Activated CD8-positive, alpha-beta T cell treated with anti-CD3 and anti-CD28 coated beads, Interleukin-2, amount 10 ng/mL, durations not matched to agents 7 days and 5 days (primary cell): Measurements from ENCODE around the gene LRRC14B. TPM values are rescaled to one million over a fixed set of nuclear protein-coding genes. Genes with fewer than 3 reads are reported as not detected.
"Not testable (repeated sequence)": the region's sequence is repeated elsewhere in the genome, so short reads cannot be mapped to it uniquely, and the experiment has no call there.

Experiments
- ATAC-seq: fragments of 150-1000 bp; cut with Tn5 transposase; one replicate; pipeline ENCODE4 v1.10.0; 2021; ENCODE audit warnings: moderate library complexity
- CTCF ChIA-PET: fragments of 350-600 bp; sonication (Branson Sonifier 250); formaldehyde crosslinking; loops from one replicate; lab custom pipeline; 2021; ENCODE audit warnings: antibody characterized with exemption; lab: Charles Lee
- POLR2A ChIA-PET: fragments of 350-600 bp; sonication (Branson Sonifier 250); formaldehyde crosslinking; loops from one replicate; lab custom pipeline; 2021; ENCODE audit warnings: antibody characterized with exemption; lab: Charles Lee
- DNase-seq: peaks from one replicate; pipeline ENCODE4 v3.0.0-alpha.2; 2020
- H3K27ac Mint-ChIP-seq: one replicate; pipeline ENCODE4 v1.8.0; 2021; ENCODE audit warnings: mild to moderate bottlenecking, mixed read lengths
- H3K27me3 Mint-ChIP-seq: one replicate; pipeline ENCODE4 v1.8.0; 2021; ENCODE audit warnings: low read depth, mixed read lengths
- H3K36me3 Mint-ChIP-seq: one replicate; pipeline ENCODE4 v1.8.0; 2021; ENCODE audit warnings: low read depth, mixed read lengths
- H3K4me1 Mint-ChIP-seq: one replicate; pipeline ENCODE4 v1.8.0; 2021; ENCODE audit warnings: low read depth, mixed read lengths
- H3K4me3 Mint-ChIP-seq: one replicate; pipeline ENCODE4 v1.8.0; 2021; ENCODE audit warnings: mild to moderate bottlenecking, mixed read lengths
- H3K9me3 Mint-ChIP-seq: one replicate; pipeline ENCODE4 v1.8.0; 2022; ENCODE audit warnings: mixed read lengths; ENCODE audit not compliant: insufficient read depth
- total RNA-seq, 2 experiments: library from RNA; stranded (reverse); gene quantifications; one replicate each; pipeline ENCODE4 v1.2.3, GENCODE V29; 2021

Gene LRRC14B
- total RNA-seq, 2 experiments from 2014 or later, result not detected

DNA sequence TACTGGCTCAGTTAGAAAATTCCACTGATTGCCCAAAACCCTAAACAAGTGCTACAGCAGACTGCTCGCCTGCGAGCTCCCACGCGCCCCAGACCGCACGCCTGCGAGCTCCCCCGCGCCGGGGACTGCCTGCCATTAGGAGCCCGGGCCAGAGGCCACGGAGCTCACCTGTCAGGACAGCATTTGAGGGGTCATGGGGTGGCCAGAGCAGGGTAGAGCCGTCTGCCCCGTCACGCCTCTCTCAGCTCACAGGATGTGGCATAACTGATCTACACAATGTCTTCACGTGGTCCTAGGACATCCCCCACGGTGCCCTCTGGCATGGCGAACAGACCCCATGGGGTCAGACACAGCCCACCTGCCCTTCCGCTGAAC, 29.1 kb upstream of the LRRC14B start:
- Mint-ChIP-seq H3K27me3 (no peaks in the 10 kb centered on the region), H3K27ac (no peak overlapping the region), H3K4me1 (no peaks in the 10 kb centered on the region), H3K36me3 (no peaks in the 10 kb centered on the region), H3K4me3 (no peak overlapping the region), H3K9me3 (no peaks in the 10 kb centered on the region)
- CTCF ChIA-PET, result no interaction called here
- ATAC-seq (no peak), DNase-seq (no peak)
- POLR2A ChIA-PET, result no interaction called here

DNA sequence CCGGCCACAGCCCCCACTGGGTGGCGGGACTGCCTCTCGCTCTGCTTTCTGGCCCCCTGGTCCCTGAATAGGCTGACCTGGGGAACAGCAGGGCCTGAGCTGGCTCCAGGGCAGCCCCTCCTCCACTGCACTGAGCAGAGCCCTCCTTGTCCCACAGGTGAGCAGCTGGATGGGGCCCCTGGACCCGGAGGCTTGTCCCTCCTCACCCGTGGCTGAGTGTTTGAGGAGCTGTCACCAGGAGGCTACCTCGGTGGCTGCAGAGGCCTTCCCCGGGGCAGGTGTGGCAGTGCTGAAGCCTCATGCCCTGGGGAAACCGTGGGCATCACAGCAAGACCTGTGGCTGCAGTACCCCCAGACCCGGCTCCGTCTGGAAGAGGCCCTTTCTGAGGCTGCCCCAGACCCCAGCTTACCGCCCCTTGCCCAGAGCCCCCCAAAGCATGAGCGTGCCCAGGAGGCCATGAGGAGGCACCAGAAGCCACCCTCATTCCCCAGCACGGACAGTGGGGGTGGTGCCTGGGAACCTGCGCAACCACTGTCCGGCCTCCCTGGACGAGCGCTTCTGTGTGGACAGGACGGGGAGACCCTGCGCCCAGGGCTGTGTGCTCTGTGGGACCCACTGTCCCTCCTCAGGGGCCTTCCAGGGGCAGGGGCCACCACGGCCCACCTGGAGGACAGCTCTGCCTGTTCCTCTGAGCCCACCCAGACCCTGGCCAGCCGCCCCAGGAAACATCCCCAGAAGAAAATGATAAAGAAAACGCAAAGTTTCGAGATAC, 28.5 kb upstream of the LRRC14B start:
- Mint-ChIP-seq H3K27ac (no peak overlapping the region), H3K27me3 (no peaks in the 10 kb centered on the region), H3K36me3 (no peaks in the 10 kb centered on the region), H3K4me1 (no peaks in the 10 kb centered on the region), H3K9me3 (no peaks in the 10 kb centered on the region), H3K4me3 (no peak overlapping the region)
- ATAC-seq, result no peak
- DNase-seq, result no peak
- POLR2A ChIA-PET, result no interaction called here
- CTCF ChIA-PET, result no interaction called here

DNA sequence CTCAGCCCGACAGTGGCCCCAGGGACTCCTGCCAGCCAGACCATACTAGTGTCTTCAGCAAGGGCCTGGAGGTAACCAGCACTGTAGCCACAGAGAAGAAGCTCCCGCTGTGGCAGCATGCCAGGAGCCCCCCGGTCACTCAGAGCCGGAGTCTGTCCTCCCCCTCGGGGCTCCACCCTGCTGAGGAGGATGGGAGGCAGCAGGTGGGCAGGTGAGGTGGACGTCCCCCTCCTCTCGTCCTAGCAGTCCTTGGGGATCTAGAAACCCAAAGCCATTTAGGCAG, 28.0 kb upstream of the LRRC14B start:
- Mint-ChIP-seq H3K36me3 (no peaks in the 10 kb centered on the region), H3K9me3 (no peaks in the 10 kb centered on the region), H3K4me3 (no peak overlapping the region), H3K27me3 (no peaks in the 10 kb centered on the region), H3K27ac (no peak overlapping the region), H3K4me1 (no peaks in the 10 kb centered on the region)
- ChIA-PET POLR2A (no interaction called here), CTCF (no interaction called here)
- DNase-seq (no peak), ATAC-seq (no peak)

DNA sequence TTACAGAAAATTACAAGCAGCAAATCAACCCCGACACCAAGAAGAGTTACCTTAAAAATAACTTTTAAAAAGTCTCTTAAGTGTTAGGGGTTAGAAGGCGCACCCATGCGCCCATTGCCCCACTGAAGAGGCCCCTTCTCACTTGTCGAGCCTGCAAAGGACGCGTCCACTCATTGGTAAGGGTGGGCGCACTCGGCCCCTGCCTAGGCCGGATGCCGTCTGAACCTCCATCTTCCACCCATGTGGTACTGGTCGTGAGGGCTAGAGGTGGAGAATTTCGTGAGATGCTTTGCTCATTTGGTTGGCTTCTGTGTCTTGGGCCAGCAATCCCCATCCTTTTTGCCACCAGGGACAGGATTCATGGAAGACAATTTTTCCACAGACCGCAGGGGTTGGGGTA, 27.5 kb upstream of the LRRC14B start:
- Mint-ChIP-seq H3K36me3 (no peaks in the 10 kb centered on the region), H3K4me1 (no peaks in the 10 kb centered on the region), H3K4me3 (no peak overlapping the region), H3K9me3 (no peaks in the 10 kb centered on the region), H3K27me3 (no peaks in the 10 kb centered on the region), H3K27ac (no peak overlapping the region)
- ChIA-PET CTCF (no interaction called here), POLR2A (no interaction called here)
- DNase-seq (no peak), ATAC-seq (no peak)

DNA sequence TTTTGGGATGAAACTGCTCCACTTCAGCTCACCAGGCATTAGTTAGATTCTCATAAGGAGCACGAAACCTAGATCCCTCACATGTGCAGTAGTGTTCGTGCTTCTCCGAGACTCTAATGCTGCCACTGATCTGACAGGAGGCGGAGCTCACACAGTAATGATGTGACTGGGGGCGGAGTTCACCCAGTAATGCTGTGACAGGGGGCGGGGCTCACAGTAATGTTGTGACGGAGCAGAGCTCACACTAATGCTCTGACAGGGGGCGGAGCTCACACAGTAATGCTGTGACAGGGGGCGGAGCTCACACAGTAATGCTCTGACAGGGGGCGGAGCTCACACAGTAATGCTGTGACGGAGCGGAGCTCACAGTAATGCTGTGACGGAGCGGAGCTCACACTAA, 27.1 kb upstream of the LRRC14B start:
- no peaks in the 10 kb centered on the region for H3K36me3 Mint-ChIP-seq
- no peak for ATAC-seq
- no peaks in the 10 kb centered on the region for H3K9me3 Mint-ChIP-seq
- ChIA-PET CTCF (no interaction called here), POLR2A (no interaction called here)
- no peaks in the 10 kb centered on the region for H3K27me3 Mint-ChIP-seq
- DNase-seq, result no peak
- H3K4me3 Mint-ChIP-seq, result no peak overlapping the region
- H3K4me1 Mint-ChIP-seq, result no peaks in the 10 kb centered on the region
- no peak overlapping the region for H3K27ac Mint-ChIP-seq

DNA sequence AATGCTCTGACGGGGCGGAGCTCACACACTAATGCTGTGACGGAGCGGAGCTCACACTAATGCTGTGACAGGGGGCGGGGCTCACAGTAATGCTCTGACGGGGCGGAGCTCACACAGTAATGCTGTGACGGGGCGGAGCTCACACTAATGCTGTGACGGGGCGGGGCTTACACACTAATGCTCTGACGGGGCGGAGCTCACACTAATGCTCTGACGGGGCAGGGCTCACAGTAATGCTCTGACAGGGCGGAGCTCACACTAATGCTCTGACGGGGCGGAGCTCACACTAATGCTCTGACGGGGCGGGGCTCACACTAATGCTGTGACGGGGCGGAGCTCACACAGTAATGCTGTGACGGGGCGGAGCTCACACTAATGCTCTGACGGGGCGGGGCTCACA, 26.5 kb upstream of the LRRC14B start:
- H3K4me3 Mint-ChIP-seq, H3K27ac Mint-ChIP-seq, CTCF ChIA-PET, ATAC-seq, H3K4me1 Mint-ChIP-seq, POLR2A ChIA-PET, H3K9me3 Mint-ChIP-seq, H3K36me3 Mint-ChIP-seq, H3K27me3 Mint-ChIP-seq, DNase-seq: not testable (repeated sequence)

DNA sequence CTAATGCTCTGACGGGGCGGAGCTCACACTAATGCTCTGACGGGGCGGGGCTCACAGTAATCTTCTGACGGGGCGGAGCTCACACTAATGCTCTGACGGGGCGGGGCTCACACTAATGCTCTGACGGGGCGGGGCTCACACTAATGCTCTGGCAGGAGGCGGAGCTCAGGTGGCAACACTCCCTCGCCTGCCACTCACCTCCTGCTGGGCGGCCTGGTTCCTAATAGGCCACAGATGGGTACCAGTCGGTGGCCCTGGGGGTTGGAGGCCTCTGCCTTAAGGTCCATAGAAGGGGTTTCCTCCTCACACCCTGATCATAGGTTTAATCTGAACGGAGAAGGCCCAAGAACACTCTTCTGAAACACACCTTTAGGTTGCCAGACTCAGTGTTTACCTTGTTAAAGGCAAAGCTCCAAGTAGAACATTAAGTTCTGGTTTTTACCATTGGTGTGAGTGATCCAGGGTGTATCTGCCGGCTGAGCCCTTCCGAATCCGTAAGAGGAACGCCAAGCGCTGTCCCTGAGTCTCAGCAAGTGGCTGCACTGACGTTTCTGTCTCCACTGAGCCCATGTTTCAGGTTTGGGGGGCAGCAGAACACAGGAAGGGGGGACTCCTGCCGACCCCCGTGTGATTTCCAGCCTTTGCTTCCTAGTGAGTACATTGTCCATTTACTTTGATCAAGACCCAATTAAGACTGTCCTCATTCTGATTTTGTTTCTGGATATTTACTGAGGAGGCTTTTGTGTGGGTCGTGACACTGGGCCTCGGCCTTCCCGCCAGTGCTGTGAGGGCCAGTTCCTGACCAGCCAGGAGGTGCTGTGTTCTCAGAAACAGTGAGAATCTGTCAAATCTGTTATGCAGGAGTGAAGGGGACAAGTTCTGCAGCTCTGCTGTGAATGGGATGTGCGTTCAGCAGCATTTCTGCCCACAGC, 24.6 kb upstream of the LRRC14B start:
- H3K4me3 Mint-ChIP-seq, result no peak overlapping the region
- CTCF ChIA-PET, result no interaction called here
- no peaks in the 10 kb centered on the region for H3K27me3 Mint-ChIP-seq
- POLR2A ChIA-PET, result no interaction called here
- H3K4me1 Mint-ChIP-seq, result no peaks in the 10 kb centered on the region
- H3K9me3 Mint-ChIP-seq, result no peaks in the 10 kb centered on the region
- ATAC-seq (no peak), DNase-seq (no peak)
- H3K36me3 Mint-ChIP-seq, result no peaks in the 10 kb centered on the region
- H3K27ac Mint-ChIP-seq, result no peak overlapping the region

DNA sequence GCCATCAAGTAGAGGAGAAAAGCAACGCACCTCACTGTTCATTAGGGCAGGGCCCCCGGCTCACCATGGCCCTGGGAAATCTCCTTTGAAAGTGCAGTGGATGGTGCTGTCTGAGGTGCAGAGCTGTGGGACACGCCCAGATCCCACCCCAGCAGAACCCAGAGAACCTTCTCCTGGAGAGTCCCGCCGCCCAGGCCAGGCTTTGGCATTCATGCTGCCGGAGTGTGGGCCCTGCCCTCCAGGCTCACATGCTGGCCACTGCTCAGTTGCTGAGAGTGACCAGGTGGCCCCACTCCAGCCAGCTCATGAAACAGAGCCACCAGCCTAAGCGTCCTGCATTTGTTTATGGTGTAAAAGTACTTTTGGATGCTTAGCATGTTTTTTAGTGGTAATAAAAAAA, 23.8 kb upstream of the LRRC14B start:
- Mint-ChIP-seq H3K4me1 (no peaks in the 10 kb centered on the region), H3K27ac (no peak overlapping the region), H3K27me3 (no peaks in the 10 kb centered on the region), H3K4me3 (no peak overlapping the region), H3K36me3 (no peaks in the 10 kb centered on the region), H3K9me3 (no peaks in the 10 kb centered on the region)
- CTCF ChIA-PET, result no interaction called here
- POLR2A ChIA-PET, result no interaction called here
- DNase-seq (no peak), ATAC-seq (no peak)

DNA sequence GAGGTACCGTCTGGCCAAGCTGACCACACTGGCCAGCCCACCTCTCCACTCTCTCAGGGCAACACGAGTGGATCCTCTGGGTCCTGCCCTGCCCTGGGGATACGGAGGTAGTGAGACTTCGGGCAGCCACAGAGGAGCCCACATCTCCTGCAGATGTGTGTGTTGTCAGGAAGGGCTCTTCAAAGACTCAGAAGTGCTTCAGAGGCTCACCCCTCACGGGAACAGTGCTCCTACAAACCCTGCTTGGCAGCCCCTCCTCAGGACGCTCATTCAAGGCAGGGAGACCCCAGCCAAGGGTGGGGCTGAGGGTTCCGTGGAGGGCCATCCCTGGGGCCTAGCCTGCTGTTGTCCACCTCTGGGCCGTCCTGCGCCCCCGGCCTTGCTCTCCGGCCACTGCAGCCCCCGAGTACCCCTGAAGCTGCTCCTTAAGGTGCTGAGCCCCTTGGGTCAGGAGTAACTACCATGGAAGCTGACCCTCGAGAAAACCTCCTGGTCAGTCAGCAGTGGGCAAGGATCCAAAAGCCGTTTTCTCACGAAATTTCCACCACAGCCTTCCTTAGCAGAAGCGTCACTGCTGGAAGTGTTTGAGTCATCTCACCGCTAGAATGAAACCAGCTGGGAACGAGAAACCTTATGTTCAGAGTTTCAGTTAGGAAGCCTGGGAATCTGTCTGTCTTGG, 23.2 kb upstream of the LRRC14B start:
- DNase-seq, result no peak
- ATAC-seq, result no peak
- H3K36me3 Mint-ChIP-seq, result no peaks in the 10 kb centered on the region
- no peaks in the 10 kb centered on the region for H3K4me1 Mint-ChIP-seq
- no peaks in the 10 kb centered on the region for H3K9me3 Mint-ChIP-seq
- POLR2A ChIA-PET, result no interaction called here
- H3K27me3 Mint-ChIP-seq, result no peaks in the 10 kb centered on the region
- no peak overlapping the region for H3K4me3 Mint-ChIP-seq
- H3K27ac Mint-ChIP-seq, result no peak overlapping the region
- CTCF ChIA-PET, result no interaction called here

DNA sequence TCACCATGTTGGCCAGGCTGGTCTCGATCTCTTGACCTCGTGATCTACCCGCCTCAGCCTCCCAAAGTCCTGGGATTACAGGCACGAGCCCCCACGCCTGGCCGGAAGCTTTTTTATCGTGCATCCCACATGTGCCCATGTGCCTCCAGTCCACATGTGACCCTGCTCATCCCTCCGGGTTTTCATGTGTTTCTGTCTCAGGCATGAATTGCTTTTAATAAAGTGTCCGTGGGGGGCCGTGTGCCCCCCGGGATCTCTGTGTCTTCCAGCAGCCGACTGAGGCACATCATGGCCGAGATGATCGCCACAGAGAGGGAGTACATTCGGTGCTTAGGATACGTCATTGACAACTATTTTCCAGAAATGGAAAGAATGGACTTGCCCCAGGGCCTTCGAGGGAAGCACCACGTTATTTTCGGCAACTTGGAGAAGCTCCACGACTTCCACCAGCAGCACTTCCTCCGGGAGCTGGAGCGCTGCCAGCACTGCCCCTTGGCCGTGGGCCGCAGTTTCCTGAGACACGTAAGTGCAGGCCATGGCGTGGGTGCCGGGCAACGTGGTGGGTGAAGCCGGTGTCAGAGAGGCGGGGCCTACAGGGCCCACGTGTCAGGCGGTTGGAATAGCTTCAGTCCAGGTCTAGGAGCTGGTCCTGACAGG, 22.1 kb upstream of the LRRC14B start:
- ATAC-seq (no peak), DNase-seq (no peak)
- Mint-ChIP-seq H3K4me1 (no peaks in the 10 kb centered on the region), H3K27ac (no peak overlapping the region), H3K27me3 (no peaks in the 10 kb centered on the region), H3K36me3 (no peaks in the 10 kb centered on the region), H3K4me3 (no peak overlapping the region), H3K9me3 (no peaks in the 10 kb centered on the region)
- POLR2A ChIA-PET, result no interaction called here
- CTCF ChIA-PET, result no interaction called here

DNA sequence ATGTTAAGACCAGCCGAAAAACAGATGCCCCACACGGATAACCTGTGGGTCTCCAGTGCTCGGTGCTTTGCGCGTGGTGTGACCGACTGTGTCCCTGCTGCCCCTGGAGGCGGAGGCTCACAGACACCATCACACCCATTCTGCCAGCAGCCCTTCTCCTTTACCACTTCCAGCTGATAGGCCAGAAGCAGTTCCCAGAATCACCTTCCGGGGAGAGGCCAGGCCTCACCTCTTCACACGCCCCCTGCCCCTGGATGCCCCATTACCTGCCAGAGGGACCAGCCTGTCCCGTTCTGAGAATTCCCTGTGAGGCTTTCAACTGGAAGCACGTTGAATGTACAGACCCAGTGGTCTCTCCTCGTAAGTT, 21.6 kb upstream of the LRRC14B start:
- POLR2A ChIA-PET, result no interaction called here
- ATAC-seq (no peak), DNase-seq (no peak)
- Mint-ChIP-seq H3K4me1 (no peaks in the 10 kb centered on the region), H3K27ac (no peak overlapping the region), H3K9me3 (no peaks in the 10 kb centered on the region), H3K4me3 (no peak overlapping the region), H3K27me3 (no peaks in the 10 kb centered on the region), H3K36me3 (no peaks in the 10 kb centered on the region)
- CTCF ChIA-PET, result no interaction called here
